GM18907 (cell line): Measurements from ENCODE around the gene KIAA1755.

Experiments
- ATAC-seq: cut with Tn5 transposase; IDR thresholded peaks from one replicate; pipeline ENCODE4 v1.9.1; 2021; ENCODE audit warnings: mild to moderate bottlenecking, moderate library complexity; ENCODE audit not compliant: unreplicated experiment

Gene KIAA1755

GRCh38 chr20:38260378-38261053 is at the start of gene KIAA1755:
Gene KIAA1755 (minus strand): TSS chr20:38260735. CDS start chr20:38260500, 235 bp downstream.
- ATAC-seq: no peak

- ATAC-seq: no peak
Measured at GRCh38 chr20:38308447-38308846, 47.9 kb upstream of the KIAA1755 start.

GRCh38 chr20:38308047-38308438 is 47.5 kb upstream of the KIAA1755 start:
- no peak for ATAC-seq

GRCh38 chr20:38307371-38308046 is 47.0 kb upstream of the KIAA1755 start:
- ATAC-seq: no peak

GRCh38 chr20:38306379-38306778 is 45.8 kb upstream of the KIAA1755 start:
- no peak for ATAC-seq

- no peak for ATAC-seq
Measured at GRCh38 chr20:38305541-38305940, 45.0 kb upstream of the KIAA1755 start.

GRCh38 chr20:38304845-38305447 is 44.4 kb upstream of the KIAA1755 start:
- no peak for ATAC-seq

- no peak for ATAC-seq
Measured at GRCh38 chr20:38303908-38304379, 43.4 kb upstream of the KIAA1755 start, which contains the start of gene BPI. Gene BPI (plus strand): TSS chr20:38304156. CDS start chr20:38304224, 68 bp downstream.

GRCh38 chr20:38302786-38303185 is 42.3 kb upstream of the KIAA1755 start:
- ATAC-seq: no peak

GRCh38 chr20:38301309-38301708 is 40.8 kb upstream of the KIAA1755 start:
- ATAC-seq: no peak

- no peak for ATAC-seq
Measured at GRCh38 chr20:38300438-38300837, 39.9 kb upstream of the KIAA1755 start.

GRCh38 chr20:38299963-38300362 is 39.4 kb upstream of the KIAA1755 start:
- ATAC-seq: no peak

GRCh38 chr20:38298768-38299288 is 38.3 kb upstream of the KIAA1755 start:
- ATAC-seq: no peak

- no peak for ATAC-seq
Measured at GRCh38 chr20:38297916-38298674, 37.6 kb upstream of the KIAA1755 start.

GRCh38 chr20:38296433-38296832 is 35.9 kb upstream of the KIAA1755 start:
- ATAC-seq: no peak

- no peak for ATAC-seq
Measured at GRCh38 chr20:38295811-38296210, 35.3 kb upstream of the KIAA1755 start.

GRCh38 chr20:38294076-38294591 is 33.6 kb upstream of the KIAA1755 start:
- no peak for ATAC-seq

- ATAC-seq: no peak
Measured at GRCh38 chr20:38293491-38294065, 33.0 kb upstream of the KIAA1755 start.

GRCh38 chr20:38291966-38292365 is 31.4 kb upstream of the KIAA1755 start:
- no peak for ATAC-seq
